Transverse colon (tissue), 4 donors: Measurements from ENCODE around the gene CEP44.

Experiments used
- CTCF ChIP-seq, 5 experiments: fragments of 200-600 bp in 3 of 5; fragments of 450-650 bp in 2 of 5; sonication (generic) in 3 of 5; IDR thresholded peaks; 1 replicate in 2 of 5; 2 replicates in 3 of 5; pipeline ENCODE4 v1.5.1; 2016 to 2017; ENCODE audit warnings: antibody characterized with exemption in 5 of 5, inconsistent platforms in 3 of 5, mild to moderate bottlenecking in 2 of 5, moderate library complexity in 1 of 5
- EP300 ChIP-seq: sonication (generic); formaldehyde crosslinking; IDR thresholded peaks from one replicate; pipeline ENCODE4 v1.6.1; 2017; ENCODE audit warnings: antibody characterized with exemption, low read depth
- POLR2A ChIP-seq: fragments of 450-650 bp; IDR thresholded peaks from one replicate; pipeline ENCODE4 v1.6.1; 2016; ENCODE audit warnings: antibody characterized with exemption, mild to moderate bottlenecking, moderate library complexity
- POLR2AphosphoS5 ChIP-seq, 3 donors: sonication (generic); formaldehyde crosslinking; IDR thresholded peaks; one replicate each; pipeline ENCODE4 v1.6.1; 2016; ENCODE audit warnings: antibody characterized with exemption in 3 of 3

- TF ChIP-seq EP300 (no peak), CTCF (IDR thresholded peaks at IDR 0.05) (no peak), POLR2A (no peak), POLR2AphosphoS5 (IDR thresholded peaks at IDR 0.05) (no peak)
Measured at GRCh38 chr4:174340714-174341113, 57.0 kb downstream of the CEP44 start.
